NCI-H1694 treated with DMSO at 0.1 percent for 48 hours (cell line): ENCODE measurements around the gene CD1E.
"Not testable (repeated sequence)": the region's sequence is repeated elsewhere in the genome, so short reads cannot be mapped to it uniquely, and the experiment has no call there.

ENCODE experiments used
- DNase-seq: peaks from one replicate; lab custom pipeline; 2025; lab: John Stamatoyannopoulos, UW

The CD1E gene

DNA sequence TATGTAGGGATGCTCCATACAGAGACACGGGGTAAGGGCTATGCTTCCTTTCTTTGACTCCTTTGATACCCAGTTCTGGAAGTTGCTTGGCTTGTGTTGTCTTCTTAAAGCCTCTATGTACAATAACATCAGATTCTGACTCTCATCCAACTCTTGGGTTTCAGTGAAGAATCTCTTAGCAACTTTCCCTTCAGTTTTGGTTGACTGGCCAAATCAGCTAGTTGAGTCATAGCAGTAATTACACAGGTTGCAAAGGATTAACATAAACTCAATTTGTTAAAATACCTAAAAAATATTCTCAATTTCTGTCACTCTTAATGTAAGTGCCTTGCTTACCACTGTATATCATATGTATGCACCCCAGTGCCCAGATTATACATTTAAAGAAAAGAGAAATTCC is 9.2 kb downstream of the CD1E start:
- no peak for DNase-seq

DNA sequence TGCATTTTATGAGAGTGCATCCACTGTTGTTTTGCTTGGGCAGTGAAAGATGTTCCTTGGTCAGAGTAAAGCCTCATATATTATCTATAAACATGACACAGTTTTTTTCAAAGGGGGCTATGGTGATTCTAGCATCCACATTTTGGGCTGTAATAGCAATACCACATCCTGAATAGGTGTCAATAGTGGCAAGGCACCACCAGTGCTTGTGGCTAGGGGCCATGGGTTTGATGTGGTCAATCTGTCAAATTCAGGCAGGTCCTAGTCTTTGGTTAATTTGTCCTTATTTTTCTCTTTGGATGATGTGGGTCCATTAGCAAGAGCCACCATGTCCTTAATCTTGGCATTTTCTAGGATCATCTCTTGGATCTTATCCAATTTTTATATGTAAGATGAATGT is 13.1 kb downstream of the CD1E start:
- no peak for DNase-seq

DNA sequence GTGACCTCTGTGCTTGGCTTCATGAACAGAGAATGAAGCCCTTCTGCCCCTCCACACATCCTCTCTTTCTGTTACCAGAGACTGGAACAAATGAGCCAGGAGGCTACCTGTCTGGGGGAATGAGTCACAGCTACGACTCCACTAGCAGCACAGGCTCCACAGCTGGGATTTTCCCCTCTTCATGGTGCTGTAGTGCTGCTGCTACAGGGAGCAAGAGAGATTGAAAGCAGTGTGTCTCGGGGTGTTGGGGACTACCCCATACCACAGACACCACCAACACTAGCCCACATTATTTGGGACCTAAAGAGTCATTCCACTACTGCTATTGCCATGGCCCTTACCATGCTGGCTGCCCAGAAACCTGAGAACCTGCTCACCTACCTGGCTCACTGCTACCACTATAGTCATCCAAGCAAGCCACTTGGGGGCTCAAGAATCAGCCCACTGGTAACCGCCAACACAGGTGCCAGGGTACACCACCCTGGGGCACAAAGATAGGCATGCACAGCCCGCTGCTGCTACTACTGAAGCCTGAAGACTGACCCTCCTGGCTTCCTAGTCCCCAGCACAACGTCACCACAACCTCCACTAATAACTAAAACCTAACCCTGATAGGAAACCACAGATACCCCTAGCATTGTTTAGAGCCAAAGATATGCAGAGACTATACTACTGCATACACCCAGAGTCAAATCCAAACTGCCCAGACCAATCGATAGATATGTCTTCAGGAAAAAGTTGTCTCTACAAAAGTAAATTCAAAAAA is 17.7 kb downstream of the CD1E start:
- no peak for DNase-seq

GRCh38 chr1:158374101-158374500 is 20.4 kb downstream of the CD1E start:
- DNase-seq, result not testable (repeated sequence)

DNA sequence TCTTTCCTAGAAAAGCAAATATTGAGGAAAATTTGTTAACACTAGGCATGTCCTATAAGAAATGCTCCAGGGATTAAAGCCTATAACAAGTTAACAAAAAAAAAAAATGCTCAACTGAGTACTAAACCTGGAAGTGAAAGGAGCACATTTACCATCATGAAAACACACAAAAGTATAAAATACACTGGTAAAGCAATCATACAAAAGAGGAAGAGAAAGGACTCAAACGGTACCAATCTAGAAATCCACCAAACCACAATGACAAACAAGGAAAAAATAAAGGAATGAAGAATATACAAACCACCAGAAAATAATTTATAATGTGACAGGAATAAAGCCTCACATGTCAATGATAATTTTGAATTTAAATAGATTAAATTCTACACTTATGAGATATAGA is 21.2 kb downstream of the CD1E start:
- DNase-seq, result no peak

DNA sequence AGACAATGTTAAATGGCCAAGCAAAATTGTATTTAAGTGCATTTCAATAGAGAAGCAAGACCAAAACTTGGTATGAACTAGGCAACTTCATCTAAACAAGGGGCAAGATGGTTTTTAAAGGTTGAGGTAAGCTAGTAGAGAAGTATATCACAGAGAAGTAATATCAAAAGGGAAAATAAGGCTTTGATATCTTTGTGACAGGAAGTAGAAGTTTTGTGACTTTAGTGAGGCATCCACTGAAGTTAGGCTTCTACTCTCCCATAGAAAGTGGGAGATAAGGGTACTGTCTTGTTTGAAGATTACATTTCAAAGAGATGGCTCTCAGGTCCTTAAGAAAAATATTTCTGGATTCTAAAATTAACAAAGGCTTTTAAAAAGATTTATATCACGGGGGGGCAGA is 36.6 kb downstream of the CD1E start:
- DNase-seq, result no peak

DNA sequence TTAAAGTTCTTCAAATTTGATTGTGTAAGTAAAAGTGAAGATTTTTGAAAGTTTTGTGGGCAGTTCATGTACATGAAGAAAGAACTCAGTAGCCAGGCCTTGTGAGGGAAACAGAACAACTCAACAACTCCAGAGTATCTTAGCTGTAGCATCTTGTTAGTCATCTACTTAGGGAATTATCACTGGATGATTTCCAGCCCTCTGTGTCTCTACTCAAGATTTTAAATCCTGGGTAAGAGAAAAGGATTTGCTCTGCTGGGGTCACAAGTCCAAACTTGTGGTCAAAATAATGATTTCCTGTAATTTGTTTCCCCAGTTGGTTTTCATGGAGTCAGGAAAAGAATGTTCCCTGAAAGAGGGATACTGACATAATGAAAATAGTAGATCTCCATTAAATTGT is 37.4 kb downstream of the CD1E start:
- no peak for DNase-seq

DNA sequence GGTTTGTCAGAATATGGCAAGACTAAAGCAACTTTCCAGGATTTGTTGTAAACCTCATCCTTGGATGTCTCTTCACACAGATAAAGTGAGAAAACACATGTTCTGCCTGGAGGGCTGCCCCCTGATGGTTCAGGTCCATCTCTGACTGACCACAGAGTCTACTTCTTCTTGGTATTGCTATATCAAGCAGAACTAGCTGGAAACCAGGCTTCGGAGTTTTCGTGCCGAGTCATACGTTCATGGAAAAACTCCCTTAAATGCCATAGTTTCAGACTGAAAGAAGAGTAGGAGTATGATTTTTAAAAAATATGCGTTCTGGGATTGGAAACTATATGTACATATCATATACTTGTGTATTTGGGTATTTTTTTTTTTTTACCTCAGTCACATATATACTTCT is 39.8 kb downstream of the CD1E start:
- DNase-seq, result no peak

DNA sequence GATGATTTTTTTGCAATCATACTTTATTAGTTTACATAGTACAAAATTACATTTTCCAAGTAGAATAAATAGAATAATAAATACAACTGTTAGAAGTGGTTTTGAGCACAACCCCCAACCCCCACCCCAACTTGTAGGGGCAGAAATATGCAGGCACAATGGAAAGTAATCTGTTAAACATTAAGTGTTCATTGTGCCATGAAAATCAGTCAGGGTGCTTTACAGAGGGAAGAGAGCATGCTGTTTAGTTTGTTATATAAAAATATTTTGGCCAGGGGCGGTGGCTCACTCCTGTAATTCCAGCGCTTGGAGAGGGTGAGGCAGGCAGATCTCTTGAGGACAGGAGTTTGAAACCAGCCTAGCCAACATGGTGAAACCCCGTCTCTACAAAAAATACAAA is 43.0 kb downstream of the CD1E start:
- no peak for DNase-seq

DNA sequence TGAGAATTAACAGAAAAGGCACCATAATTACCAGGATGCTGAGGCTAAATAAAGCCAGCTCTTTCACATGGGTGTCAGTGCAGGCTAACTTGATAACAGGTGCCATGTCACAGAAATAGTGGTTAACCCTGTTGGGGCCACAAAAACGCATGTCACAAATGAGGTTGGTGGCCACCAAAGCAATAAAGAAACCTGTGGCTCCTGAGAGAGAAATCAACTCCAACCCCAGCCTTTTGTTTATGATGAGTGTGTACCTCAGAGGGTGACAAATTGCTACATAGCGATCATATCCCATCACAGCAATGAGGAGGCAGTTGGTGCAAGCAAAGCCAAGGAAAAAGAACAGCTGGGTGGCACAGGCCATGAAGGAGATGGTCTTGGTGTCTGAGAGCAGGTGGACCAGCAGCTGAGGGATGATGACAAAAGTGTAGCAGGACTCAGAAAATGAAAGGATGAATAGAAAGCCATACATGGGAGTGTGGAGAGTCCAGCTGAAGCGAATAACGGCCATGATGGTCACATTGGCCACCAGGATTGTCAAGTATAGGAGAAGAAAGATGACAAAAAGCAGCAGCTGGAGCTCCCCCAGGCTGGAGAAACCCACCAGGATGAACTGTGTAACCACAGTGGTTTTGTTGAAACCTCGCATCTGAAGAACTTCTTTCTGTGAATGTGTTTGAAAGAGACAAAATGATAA is 45.3 kb downstream of the CD1E start, which contains the start of gene OR10T2:
OR10T2 (minus strand) TSS at position 649 of the 697 bp plus-strand sequence; CDS start at position 649, 0 bp downstream.
- DNase-seq, result no peak

DNA sequence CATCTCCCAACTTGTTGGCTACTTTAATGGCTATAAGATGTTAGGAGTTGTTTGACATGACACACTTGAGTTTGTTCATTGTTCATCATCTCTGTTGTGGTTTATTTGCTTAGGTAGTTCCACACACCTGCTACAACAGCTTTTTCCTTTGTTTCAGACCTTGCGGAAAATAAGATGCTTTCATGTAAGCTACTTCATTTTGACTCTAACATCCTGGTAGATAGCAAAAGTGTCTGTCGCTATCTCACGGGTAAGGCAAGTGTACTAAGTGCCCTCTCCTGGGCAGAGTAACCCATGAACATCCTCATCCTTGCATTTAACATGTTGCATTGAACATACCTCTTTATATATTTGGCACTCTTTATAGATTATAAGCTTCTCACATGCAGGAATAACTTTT is 47.2 kb downstream of the CD1E start:
- no peak for DNase-seq

- no peak for DNase-seq
Measured at GRCh38 chr1:158407092-158407491, 53.4 kb downstream of the CD1E start.
